Effector memory CD4-positive, alpha-beta T cell (primary cell): ENCODE results near the gene OR5A2.
A peak's percentile ranks its signal among the peaks of the same experiment; 100 is the strongest.

Experiments used
- DNase-seq, 3 donors: peaks; one replicate each; pipeline ENCODE4 v3.0.0-alpha.2; 2020
- H3K27ac ChIP-seq: 2 replicates; pipeline ENCODE4 v1.7.0; 2013; ENCODE audit warnings: mild to moderate bottlenecking, low read length, moderate library complexity; ENCODE audit not compliant: insufficient read depth, poor library complexity, severe bottlenecking
- H3K27me3 ChIP-seq: replicated peaks from 2 replicates; pipeline ENCODE4 v1.7.0; 2013; ENCODE audit warnings: mild to moderate bottlenecking, low read length; ENCODE audit not compliant: insufficient read depth, control insufficient read depth, poor library complexity, severe bottlenecking
- H3K36me3 ChIP-seq: 2 replicates; pipeline ENCODE4 v1.7.0; 2013; ENCODE audit warnings: mild to moderate bottlenecking, low read length, moderate library complexity; ENCODE audit not compliant: control insufficient read depth, insufficient read depth
- H3K4me1 ChIP-seq: 2 replicates; pipeline ENCODE4 v1.7.0; 2013; ENCODE audit warnings: low read length, mild to moderate bottlenecking; ENCODE audit not compliant: control insufficient read depth, insufficient read depth, poor library complexity, severe bottlenecking
- H3K4me3 ChIP-seq: 2 replicates; pipeline ENCODE4 v1.7.0; 2013; ENCODE audit warnings: low read length, low read depth, mild to moderate bottlenecking; ENCODE audit not compliant: insufficient read depth, poor library complexity, severe bottlenecking
- H3K9me3 ChIP-seq: 2 replicates; pipeline ENCODE4 v1.7.0; 2013; ENCODE audit warnings: mild to moderate bottlenecking, low read length, moderate library complexity; ENCODE audit not compliant: control insufficient read depth

OR5A2 gene

GRCh38 chr11:59429924-59430516 is 3.8 kb upstream of the OR5A2 start:
- H3K27me3 ChIP-seq, result no peaks in the 10 kb centered on the region
- no peaks in the 10 kb centered on the region for H3K36me3 ChIP-seq
- H3K4me3 ChIP-seq, result no peak overlapping the region
- H3K9me3 ChIP-seq, result no peaks in the 10 kb centered on the region
- DNase-seq, result peak in 1 of 3 donors; percentile 17
- H3K27ac ChIP-seq, result no peak overlapping the region
- H3K4me1 ChIP-seq, result no peaks in the 10 kb centered on the region

GRCh38 chr11:59427068-59427382 is 812 bp upstream of the OR5A2 start:
- H3K4me3 ChIP-seq, result no peak overlapping the region
- no peak overlapping the region for H3K27ac ChIP-seq
- no peaks in the 10 kb centered on the region for H3K4me1 ChIP-seq
- H3K36me3 ChIP-seq, result no peaks in the 10 kb centered on the region
- no peaks in the 10 kb centered on the region for H3K27me3 ChIP-seq
- no peaks in the 10 kb centered on the region for H3K9me3 ChIP-seq
- DNase-seq, result no peak

GRCh38 chr11:59425131-59425530 is 1.1 kb downstream of the OR5A2 start:
- Histone ChIP-seq H3K4me1 (no peaks in the 10 kb centered on the region), H3K9me3 (no peaks in the 10 kb centered on the region), H3K27ac (no peak overlapping the region), H3K4me3 (no peak overlapping the region), H3K36me3 (no peaks in the 10 kb centered on the region), H3K27me3 (no peaks in the 10 kb centered on the region)
- no peak for DNase-seq

GRCh38 chr11:59423835-59424234 is 2.4 kb downstream of the OR5A2 start:
- DNase-seq, result no peak
- no peaks in the 10 kb centered on the region for H3K27me3 ChIP-seq
- no peaks in the 10 kb centered on the region for H3K4me1 ChIP-seq
- no peaks in the 10 kb centered on the region for H3K36me3 ChIP-seq
- no peaks in the 10 kb centered on the region for H3K9me3 ChIP-seq
- no peak overlapping the region for H3K27ac ChIP-seq
- H3K4me3 ChIP-seq, result no peak overlapping the region

GRCh38 chr11:59418156-59418555 is 8.1 kb downstream of the OR5A2 start:
- DNase-seq, result no peak
- Histone ChIP-seq H3K4me1 (no peaks in the 10 kb centered on the region), H3K9me3 (no peaks in the 10 kb centered on the region)

GRCh38 chr11:59417023-59417422 is 9.2 kb downstream of the OR5A2 start:
- no peaks in the 10 kb centered on the region for H3K9me3 ChIP-seq
- H3K27ac ChIP-seq, result no peak overlapping the region
- no peak overlapping the region for H3K4me3 ChIP-seq
- no peaks in the 10 kb centered on the region for H3K4me1 ChIP-seq
- no peak for DNase-seq
- no peaks in the 10 kb centered on the region for H3K36me3 ChIP-seq
- no peaks in the 10 kb centered on the region for H3K27me3 ChIP-seq

More at GRCh38 chr11:59418156-59418555, 8.1 kb downstream of the OR5A2 start:
- Histone ChIP-seq H3K4me3 (no peak overlapping the region), H3K27me3 (no peaks in the 10 kb centered on the region), H3K36me3 (no peaks in the 10 kb centered on the region), H3K27ac (no peak overlapping the region)

- Histone ChIP-seq H3K4me3 (no peak overlapping the region), H3K27me3 (no peaks in the 10 kb centered on the region), H3K4me1 (no peaks in the 10 kb centered on the region), H3K27ac (no peak overlapping the region), H3K9me3 (no peaks in the 10 kb centered on the region), H3K36me3 (no peaks in the 10 kb centered on the region)
- DNase-seq, result no peak
Measured at GRCh38 chr11:59416613-59417012, 9.6 kb downstream of the OR5A2 start.

- no peaks in the 10 kb centered on the region for H3K4me1 ChIP-seq
- no peaks in the 10 kb centered on the region for H3K27me3 ChIP-seq
- no peak overlapping the region for H3K4me3 ChIP-seq
- DNase-seq, result no peak
- H3K36me3 ChIP-seq, result no peaks in the 10 kb centered on the region
- H3K27ac ChIP-seq, result no peak overlapping the region
- H3K9me3 ChIP-seq, result no peaks in the 10 kb centered on the region
Measured at GRCh38 chr11:59415111-59415510, 11.1 kb downstream of the OR5A2 start.

- Histone ChIP-seq H3K4me3 (no peak overlapping the region), H3K9me3 (no peaks in the 10 kb centered on the region), H3K27ac (no peak overlapping the region), H3K36me3 (no peaks in the 10 kb centered on the region), H3K27me3 (no peaks in the 10 kb centered on the region), H3K4me1 (no peaks in the 10 kb centered on the region)
- DNase-seq, result no peak
Measured at GRCh38 chr11:59413646-59414045, 12.6 kb downstream of the OR5A2 start.

- H3K27ac ChIP-seq, result no peak overlapping the region
- H3K36me3 ChIP-seq, result no peaks in the 10 kb centered on the region
- H3K9me3 ChIP-seq, result no peaks in the 10 kb centered on the region
- DNase-seq, result no peak
- no peaks in the 10 kb centered on the region for H3K4me1 ChIP-seq
- no peaks in the 10 kb centered on the region for H3K27me3 ChIP-seq
- no peak overlapping the region for H3K4me3 ChIP-seq
Measured at GRCh38 chr11:59403546-59403945, 22.7 kb downstream of the OR5A2 start.

- Histone ChIP-seq H3K27me3 (no peaks in the 10 kb centered on the region), H3K4me1 (no peaks in the 10 kb centered on the region), H3K36me3 (no peaks in the 10 kb centered on the region), H3K4me3 (no peak overlapping the region), H3K27ac (no peak overlapping the region), H3K9me3 (no peaks in the 10 kb centered on the region)
- no peak for DNase-seq
Measured at GRCh38 chr11:59401262-59401552, 25.0 kb downstream of the OR5A2 start.
